Right atrium auricular region (tissue), 2 donors: ENCODE data around the gene COL9A3. TPM values are rescaled to one million over a fixed set of nuclear protein-coding genes. Genes with fewer than 3 reads are reported as not detected.

Source experiments
- DNase-seq: peaks from one replicate; pipeline ENCODE4 v3.0.0-alpha.2; 2019; ENCODE audit warnings: low spot score
- H3K27ac ChIP-seq, 2 donors: fragments of 200-600 bp; sonication (generic); 1 replicate in 1 of 2; 2 replicates in 1 of 2; pipeline ENCODE4 v1.5.1; 2016 to 2019
- H3K27me3 ChIP-seq, 2 donors: fragments of 200-600 bp; sonication (generic); one replicate each; pipeline versions ENCODE4 v1.5.1 to v1.6.0; 2017 to 2019
- H3K36me3 ChIP-seq: fragments of 200-600 bp; sonication (generic); one replicate; pipeline ENCODE4 v1.5.1; 2016
- H3K4me1 ChIP-seq, 2 donors: fragments of 200-600 bp; sonication (generic); one replicate each; pipeline versions ENCODE4 v1.5.1 to v1.6.0; 2017 to 2019
- H3K4me3 ChIP-seq, 2 donors: fragments of 200-600 bp; sonication (generic); 1 replicate in 1 of 2; 2 replicates in 1 of 2; pipeline ENCODE4 v1.5.1; 2017 to 2019; ENCODE audit warnings: mild to moderate bottlenecking in 1 of 2, moderate library complexity in 1 of 2
- H3K9me3 ChIP-seq, 2 donors: fragments of 200-600 bp; sonication (generic); one replicate each; pipeline ENCODE4 v1.5.1; 2019
- CTCF ChIP-seq, 2 donors: fragments of 200-600 bp; sonication (generic); IDR thresholded peaks; one replicate each; pipeline ENCODE4 v1.5.1; 2019; ENCODE audit warnings: antibody characterized with exemption in 2 of 2
- total RNA-seq, 2 donors: library from RNA; depleted of rRNA; stranded (reverse); fragments of >200 nt; gene quantifications; one replicate each; pipeline ENCODE4 v1.1.0, GENCODE V29; 2016

COL9A3 gene
- total RNA-seq, 2 donors from 2014 or later, result 4.2 to 5.7 TPM

DNA sequence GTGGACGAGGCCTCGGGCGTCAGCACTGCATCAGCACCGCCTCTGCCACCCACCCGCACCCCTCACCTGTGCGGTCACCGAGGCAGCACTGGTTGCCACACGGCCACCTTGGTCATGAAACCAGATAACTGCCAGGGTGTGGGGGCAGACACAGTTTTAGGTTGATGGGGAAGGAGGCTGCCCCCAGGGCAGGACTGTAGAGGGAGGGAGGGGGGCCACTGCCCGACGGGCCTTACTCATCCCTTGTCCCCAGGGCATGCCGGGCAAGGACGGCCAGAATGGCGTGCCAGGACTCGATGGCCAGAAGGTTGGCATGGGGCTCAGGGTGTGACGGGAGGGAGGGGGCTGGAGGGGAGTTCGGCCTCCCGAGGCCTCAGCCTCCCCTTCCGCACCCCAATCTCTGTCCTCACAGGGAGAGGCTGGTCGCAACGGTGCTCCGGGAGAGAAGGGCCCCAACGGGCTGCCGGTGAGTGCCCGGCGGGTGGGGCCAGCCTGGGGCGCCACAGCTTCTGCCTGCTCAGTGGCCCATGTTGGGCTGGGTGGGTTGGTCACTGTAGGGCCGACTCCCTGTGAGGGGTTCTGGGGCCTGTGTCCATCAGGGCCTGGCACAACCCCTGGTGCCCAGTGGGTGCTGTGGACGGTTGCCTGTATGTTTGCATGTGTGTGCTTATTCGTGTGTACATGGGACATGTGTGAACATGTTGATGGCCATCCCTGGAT is 11.8 kb downstream of the COL9A3 start:
- no peak for DNase-seq
- Histone ChIP-seq H3K4me1 (peaks cover 0 to 18% of the 10 kb centered on the region in 2 donors), H3K4me3 (no peak overlapping the region)

GRCh38 chr20:62829231-62830230 is 12.7 kb downstream of the COL9A3 start:
- no peak overlapping the region for H3K4me3 ChIP-seq
- no peak for TF ChIP-seq CTCF (IDR thresholded peaks at IDR 0.05)
- H3K27ac ChIP-seq, result no peak overlapping the region
- H3K27me3 ChIP-seq, result no peaks in the 10 kb centered on the region
- peaks cover 0 to 9% of the 10 kb centered on the region in 2 donors for H3K4me1 ChIP-seq
- H3K36me3 ChIP-seq, result no peaks in the 10 kb centered on the region
- DNase-seq, result no peak
- H3K9me3 ChIP-seq, result no peaks in the 10 kb centered on the region

More for the DNA sequence above, 11.8 kb downstream of the COL9A3 start:
- no peaks in the 10 kb centered on the region for H3K27me3 ChIP-seq
- no peaks in the 10 kb centered on the region for H3K9me3 ChIP-seq
- no peak overlapping the region for H3K27ac ChIP-seq
- no peak for TF ChIP-seq CTCF (IDR thresholded peaks at IDR 0.05)
- no peaks in the 10 kb centered on the region for H3K36me3 ChIP-seq

DNA sequence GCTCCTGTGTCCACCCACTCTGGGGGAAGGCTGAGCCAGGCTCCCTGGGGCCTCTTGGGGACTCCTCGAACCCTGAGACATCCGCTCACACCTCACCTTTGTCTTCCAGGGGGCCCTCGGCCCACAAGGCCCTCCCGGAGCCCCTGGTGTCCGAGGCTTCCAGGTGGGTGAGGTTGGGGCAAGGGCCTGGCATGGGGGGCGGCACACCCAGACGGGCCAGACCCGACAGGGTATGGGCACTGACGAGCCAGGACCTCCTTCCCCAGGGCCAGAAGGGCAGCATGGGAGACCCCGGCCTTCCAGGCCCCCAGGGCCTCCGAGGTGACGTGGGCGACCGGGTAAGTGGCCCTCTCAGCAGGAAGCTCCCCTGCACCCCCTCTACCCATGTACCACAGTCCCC is 13.4 kb downstream of the COL9A3 start:
- H3K36me3 ChIP-seq, result no peaks in the 10 kb centered on the region
- H3K9me3 ChIP-seq, result no peaks in the 10 kb centered on the region
- no peak overlapping the region for H3K27ac ChIP-seq
- DNase-seq, result no peak
- no peak for TF ChIP-seq CTCF (IDR thresholded peaks at IDR 0.05)
- no peaks in the 10 kb centered on the region for H3K27me3 ChIP-seq
- H3K4me3 ChIP-seq, result no peak overlapping the region
- H3K4me1 ChIP-seq, result peaks cover 0 to 6% of the 10 kb centered on the region in 2 donors

- H3K27ac ChIP-seq, result no peak overlapping the region
- H3K4me1 ChIP-seq, result peaks cover 0 to 6% of the 10 kb centered on the region in 2 donors
- H3K27me3 ChIP-seq, result no peaks in the 10 kb centered on the region
- no peak for TF ChIP-seq CTCF (IDR thresholded peaks at IDR 0.05)
- DNase-seq, result no peak
- no peaks in the 10 kb centered on the region for H3K36me3 ChIP-seq
- no peak overlapping the region for H3K4me3 ChIP-seq
- H3K9me3 ChIP-seq, result no peaks in the 10 kb centered on the region
These were observed 14.0 kb downstream of the COL9A3 start for GRCh38 chr20:62830821-62831220.

DNA sequence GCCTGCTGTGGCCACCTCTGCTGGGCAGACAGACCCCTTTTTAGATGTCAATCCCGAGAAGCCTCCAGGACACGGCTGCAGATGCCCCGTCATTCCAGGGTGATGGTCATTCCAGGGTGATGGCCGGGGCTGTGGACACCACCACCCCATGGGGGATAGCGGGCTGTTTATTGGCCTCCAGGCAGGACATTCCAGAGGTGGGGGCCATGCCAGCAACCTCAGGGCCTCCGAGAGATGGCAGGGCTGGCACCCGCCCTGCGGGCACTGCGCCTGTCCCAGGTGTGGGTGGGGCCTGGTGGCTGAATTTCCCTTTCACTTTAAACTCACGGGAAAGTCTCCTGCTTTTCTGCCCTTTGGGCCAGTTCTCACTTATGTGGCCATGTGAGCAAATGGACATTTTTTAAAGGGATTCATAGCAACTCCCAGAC is 14.5 kb downstream of the COL9A3 start:
- Histone ChIP-seq H3K27ac (no peak overlapping the region), H3K4me1 (peaks cover 0 to 6% of the 10 kb centered on the region in 2 donors), H3K36me3 (no peaks in the 10 kb centered on the region), H3K4me3 (no peak overlapping the region), H3K27me3 (no peaks in the 10 kb centered on the region), H3K9me3 (no peaks in the 10 kb centered on the region)
- TF ChIP-seq CTCF (IDR thresholded peaks at IDR 0.05), result no peak
- no peak for DNase-seq
